Prostate gland (tissue), 2 donors: ENCODE results near the gene XPO6.

Source experiments
- CTCF ChIP-seq, 4 experiments: fragments of 200-600 bp in 2 of 4; fragments of 450-650 bp in 2 of 4; sonication (generic) in 2 of 4; IDR thresholded peaks; 1 replicate in 3 of 4; 2 replicates in 1 of 4; pipeline ENCODE4 v1.5.1; 2016 to 2019; ENCODE audit warnings: antibody characterized with exemption in 4 of 4, mild to moderate bottlenecking in 2 of 4, moderate library complexity in 2 of 4
- POLR2A ChIP-seq: fragments of 450-650 bp; IDR thresholded peaks from one replicate; pipeline ENCODE4 v1.6.1; 2016; ENCODE audit warnings: antibody characterized with exemption, mild to moderate bottlenecking
- POLR2AphosphoS5 ChIP-seq: sonication (generic); formaldehyde crosslinking; IDR thresholded peaks from one replicate; pipeline ENCODE4 v1.6.1; 2017; ENCODE audit warnings: antibody characterized with exemption

- TF ChIP-seq CTCF (IDR thresholded peaks at IDR 0.05), result no peak
- TF ChIP-seq POLR2A, result no peak
- TF ChIP-seq POLR2AphosphoS5, result no peak
Measured at GRCh38 chr16:28084209-28084608, 127.6 kb downstream of the XPO6 start.
